Measurements from ENCODE around the gene RASA1. TPM values are rescaled to one million over a fixed set of nuclear protein-coding genes. Genes with fewer than 3 reads are reported as not detected.

Gene RASA1
- polyA plus RNA-seq, 3 donors = 2.1 to 20.1 (median 4.0) TPM

- Mint-ChIP-seq H3K9me3 (no peaks in the 10 kb centered on the region), H3K27ac (peak overlapping the region in 2 of 7 donors; percentile 17 to 19), H3K36me3 (peaks cover 80 to 90% of the 10 kb centered on the region in 2 donors), H3K4me3 (no peak overlapping the region), H3K27me3 (ENCODE audit: low read depth in 3 of 3) (peaks cover 0 to 1% (median 0%) of the 10 kb centered on the region in 3 donors), H3K4me1 (peaks cover 9% of the 10 kb centered on the region)
- H3K27me3 ChIP-seq (ENCODE audit: control insufficient read depth in 2 of 2, insufficient read depth in 2 of 2, low read length in 2 of 2) = no peaks in the 10 kb centered on the region
- no peak for DNase-seq
- no peak overlapping the region for H3K4me3 ChIP-seq (replicated peaks in 1 of 3; ENCODE audit: low read depth in 2 of 3, low read length in 3 of 3)
- H3K4me2 ChIP-seq (replicated peaks; ENCODE audit: extremely low read depth, low read length, poor library complexity, severe bottlenecking) = no peak overlapping the region
- H3K9ac ChIP-seq (ENCODE audit: insufficient read depth, low read length, poor library complexity, severe bottlenecking) = no peak overlapping the region
- no peak overlapping the region for H2AFZ ChIP-seq (ENCODE audit: insufficient read depth, low read depth, low read length, poor library complexity, severe bottlenecking)
- intact Hi-C loops (cut with micrococcal nuclease) = no loop called here
- peaks cover 57% of the 10 kb centered on the region for H4K20me1 ChIP-seq (ENCODE audit: insufficient read depth, low read length)
- H3K4me1 ChIP-seq (ENCODE audit: control insufficient read depth in 1 of 2, insufficient read depth in 2 of 2, low read length in 2 of 2) = no peaks in the 10 kb centered on the region
- H3K36me3 ChIP-seq (replicated peaks in 1 of 2; ENCODE audit: control insufficient read depth in 1 of 2, insufficient read depth in 2 of 2, low read length in 2 of 2) = peaks cover 96 to 98% of the 10 kb centered on the region in 2 donors
- H3K9me3 ChIP-seq (replicated peaks in 1 of 2; ENCODE audit: control insufficient read depth in 1 of 2, insufficient read depth in 1 of 2, low read length in 2 of 2) = no peaks in the 10 kb centered on the region
- peaks cover 20% of the 10 kb centered on the region for H3K79me2 ChIP-seq (ENCODE audit: insufficient read depth, low read length)
- H3K27ac ChIP-seq (ENCODE audit: low read depth in 1 of 2, low read length in 2 of 2) = no peak overlapping the region
- TF ChIP-seq CTCF (IDR thresholded peaks at IDR 0.05) = no peak
- WGBS (ENCODE audit: insufficient coverage) = 75% methylated on average over 1 of the region's 1 CpG
Measured at GRCh38 chr5:87392170-87392569, 124.5 kb downstream of the RASA1 start.

- no peak for TF ChIP-seq CTCF (IDR thresholded peaks at IDR 0.05)
- H3K27ac ChIP-seq (ENCODE audit: low read depth in 1 of 2, low read length in 2 of 2) = no peak overlapping the region
- no peaks in the 10 kb centered on the region for H3K4me1 ChIP-seq (ENCODE audit: control insufficient read depth in 1 of 2, insufficient read depth in 2 of 2, low read length in 2 of 2)
- H3K9me3 Mint-ChIP-seq = no peaks in the 10 kb centered on the region
- H4K20me1 ChIP-seq (ENCODE audit: insufficient read depth, low read length) = peaks cover 63% of the 10 kb centered on the region
- no peak overlapping the region for H3K4me3 Mint-ChIP-seq
- no peaks in the 10 kb centered on the region for H3K27me3 ChIP-seq (ENCODE audit: control insufficient read depth in 2 of 2, insufficient read depth in 2 of 2, low read length in 2 of 2)
- H3K27me3 Mint-ChIP-seq (ENCODE audit: low read depth in 3 of 3) = peaks cover 0 to 1% (median 0%) of the 10 kb centered on the region in 3 donors
- H3K27ac Mint-ChIP-seq = no peak overlapping the region
- H3K9me3 ChIP-seq (replicated peaks in 1 of 2; ENCODE audit: control insufficient read depth in 1 of 2, insufficient read depth in 1 of 2, low read length in 2 of 2) = no peaks in the 10 kb centered on the region
- H3K4me1 Mint-ChIP-seq = peaks cover 9% of the 10 kb centered on the region
- H2AFZ ChIP-seq (ENCODE audit: insufficient read depth, low read depth, low read length, poor library complexity, severe bottlenecking) = no peak overlapping the region
- DNase-seq = no peak
- intact Hi-C loops (cut with micrococcal nuclease) = no loop called here
- H3K9ac ChIP-seq (ENCODE audit: insufficient read depth, low read length, poor library complexity, severe bottlenecking) = no peak overlapping the region
- H3K36me3 ChIP-seq (replicated peaks in 1 of 2; ENCODE audit: control insufficient read depth in 1 of 2, insufficient read depth in 2 of 2, low read length in 2 of 2) = peaks cover 96 to 98% of the 10 kb centered on the region in 2 donors
- peaks cover 80 to 92% of the 10 kb centered on the region in 2 donors for H3K36me3 Mint-ChIP-seq
- no peak overlapping the region for H3K4me3 ChIP-seq (replicated peaks in 1 of 3; ENCODE audit: low read depth in 2 of 3, low read length in 3 of 3)
- no peak overlapping the region for H3K4me2 ChIP-seq (replicated peaks; ENCODE audit: extremely low read depth, low read length, poor library complexity, severe bottlenecking)
- 94% methylated on average over 2 of the region's 4 CpGs for WGBS (ENCODE audit: insufficient coverage)
- peaks cover 27% of the 10 kb centered on the region for H3K79me2 ChIP-seq (ENCODE audit: insufficient read depth, low read length)
Measured at GRCh38 chr5:87392801-87393200, 125.1 kb downstream of the RASA1 start.
